ENCODE measurements around the gene CLDN6.

The CLDN6 gene

DNA sequence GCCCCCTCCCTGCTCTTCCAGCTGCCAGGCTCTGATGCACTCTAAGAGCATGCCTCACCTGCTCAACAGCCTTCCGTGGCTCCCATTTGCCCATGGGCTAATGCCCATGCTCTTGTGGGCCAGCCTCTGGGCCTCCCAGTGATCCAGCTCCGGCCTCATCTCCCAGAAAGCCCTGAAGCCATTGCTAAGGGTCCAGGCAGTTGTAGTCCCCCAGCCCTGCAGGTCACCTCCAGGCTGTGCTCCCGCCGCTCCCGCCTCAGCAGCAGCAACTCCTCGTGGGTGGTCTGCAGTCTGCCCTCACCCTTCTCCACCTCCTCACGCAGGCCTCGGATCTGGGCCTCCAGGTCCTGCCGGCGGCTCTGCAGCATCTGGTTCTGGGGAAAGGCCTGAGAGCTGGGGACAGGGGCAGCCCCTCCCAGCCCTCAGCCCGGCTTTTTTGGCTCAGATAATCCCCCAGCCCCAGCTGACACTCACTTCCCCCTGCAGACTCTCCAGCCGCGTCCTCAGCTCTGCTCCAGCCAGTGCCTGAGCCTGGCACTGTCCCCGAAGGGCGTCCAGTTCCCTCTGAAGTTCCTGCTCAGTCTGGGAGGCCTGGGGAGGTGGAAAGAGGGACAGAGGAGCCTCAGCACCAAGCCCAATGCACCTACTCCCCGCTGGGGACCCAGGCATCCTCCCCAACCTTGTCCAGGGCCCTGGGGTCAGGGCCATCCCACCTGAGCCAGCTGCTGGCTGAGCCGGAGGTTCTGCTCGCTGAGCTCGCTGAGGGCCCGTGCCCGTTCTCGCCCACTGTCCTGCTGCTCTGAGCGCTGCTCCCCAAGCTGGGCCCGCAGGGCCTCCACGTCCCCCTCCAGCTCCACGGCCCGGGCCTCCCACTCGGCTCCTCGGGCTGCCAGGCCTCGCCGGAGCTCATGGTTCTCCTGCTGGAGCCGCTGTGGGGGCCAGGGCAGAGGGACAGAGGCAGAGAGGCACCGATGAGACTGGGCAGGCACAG lies 12.5 kb upstream of the CLDN6 start:
- TF ChIP-seq, protein P1, sequence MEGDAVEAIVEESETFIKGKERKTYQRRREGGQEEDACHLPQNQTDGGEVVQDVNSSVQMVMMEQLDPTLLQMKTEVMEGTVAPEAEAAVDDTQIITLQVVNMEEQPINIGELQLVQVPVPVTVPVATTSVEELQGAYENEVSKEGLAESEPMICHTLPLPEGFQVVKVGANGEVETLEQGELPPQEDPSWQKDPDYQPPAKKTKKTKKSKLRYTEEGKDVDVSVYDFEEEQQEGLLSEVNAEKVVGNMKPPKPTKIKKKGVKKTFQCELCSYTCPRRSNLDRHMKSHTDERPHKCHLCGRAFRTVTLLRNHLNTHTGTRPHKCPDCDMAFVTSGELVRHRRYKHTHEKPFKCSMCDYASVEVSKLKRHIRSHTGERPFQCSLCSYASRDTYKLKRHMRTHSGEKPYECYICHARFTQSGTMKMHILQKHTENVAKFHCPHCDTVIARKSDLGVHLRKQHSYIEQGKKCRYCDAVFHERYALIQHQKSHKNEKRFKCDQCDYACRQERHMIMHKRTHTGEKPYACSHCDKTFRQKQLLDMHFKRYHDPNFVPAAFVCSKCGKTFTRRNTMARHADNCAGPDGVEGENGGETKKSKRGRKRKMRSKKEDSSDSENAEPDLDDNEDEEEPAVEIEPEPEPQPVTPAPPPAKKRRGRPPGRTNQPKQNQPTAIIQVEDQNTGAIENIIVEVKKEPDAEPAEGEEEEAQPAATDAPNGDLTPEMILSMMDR (IDR thresholded peaks at IDR 0.05; ENCODE audit: low read depth, low read length) = no peak
- DNase-seq (ENCODE audit: low read depth in 2 of 2) = no peak
- no peak overlapping the region for H3K4me3 ChIP-seq (replicated peaks in 1 of 2; ENCODE audit: low read depth in 2 of 2, low read length in 2 of 2)

DNA sequence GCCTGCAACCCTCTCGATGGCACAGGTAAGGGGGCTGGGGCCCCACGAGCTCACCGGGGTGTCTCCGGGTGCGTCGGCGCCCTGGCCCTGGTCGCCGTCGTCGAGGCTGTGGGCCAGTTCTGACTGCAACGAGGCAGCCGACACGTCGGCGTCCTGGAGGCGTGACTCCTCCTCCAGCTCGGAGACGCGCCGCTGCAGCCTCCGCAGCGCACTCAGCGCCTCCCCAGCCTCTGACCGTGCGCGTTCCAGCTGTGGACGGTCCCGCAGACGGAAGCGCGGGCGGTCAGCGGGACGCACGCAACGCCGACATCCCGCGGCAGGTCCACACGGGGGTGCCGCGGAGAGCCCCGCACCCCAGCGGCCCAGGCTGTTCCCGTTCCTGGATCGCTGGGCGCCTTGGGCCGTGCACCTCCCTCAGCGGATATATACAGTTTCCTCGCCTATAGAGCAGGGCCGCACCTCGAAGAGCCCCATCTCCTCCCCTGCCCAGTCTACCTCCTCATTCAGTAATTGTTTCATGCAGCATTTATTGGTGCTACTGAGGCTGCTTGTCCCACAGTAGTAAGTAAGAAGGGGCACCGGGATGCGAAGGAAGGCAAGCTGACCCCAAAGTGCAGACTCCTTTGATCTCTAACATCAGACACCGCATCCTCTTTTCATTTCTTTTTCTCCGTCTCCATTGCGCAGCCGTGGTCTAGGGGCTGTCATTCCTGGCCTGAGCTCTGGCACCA lies 11.7 kb upstream of the CLDN6 start:
- TF ChIP-seq, protein P1 (IDR thresholded peaks at IDR 0.05; ENCODE audit: low read depth, low read length) = no peak
- peak; percentile 34 to 38 for DNase-seq (ENCODE audit: low read depth in 2 of 2)
- peak overlapping the region in 1 of 2 donors; percentile 28 for H3K4me3 ChIP-seq (replicated peaks in 1 of 2; ENCODE audit: low read depth in 2 of 2, low read length in 2 of 2)

DNA sequence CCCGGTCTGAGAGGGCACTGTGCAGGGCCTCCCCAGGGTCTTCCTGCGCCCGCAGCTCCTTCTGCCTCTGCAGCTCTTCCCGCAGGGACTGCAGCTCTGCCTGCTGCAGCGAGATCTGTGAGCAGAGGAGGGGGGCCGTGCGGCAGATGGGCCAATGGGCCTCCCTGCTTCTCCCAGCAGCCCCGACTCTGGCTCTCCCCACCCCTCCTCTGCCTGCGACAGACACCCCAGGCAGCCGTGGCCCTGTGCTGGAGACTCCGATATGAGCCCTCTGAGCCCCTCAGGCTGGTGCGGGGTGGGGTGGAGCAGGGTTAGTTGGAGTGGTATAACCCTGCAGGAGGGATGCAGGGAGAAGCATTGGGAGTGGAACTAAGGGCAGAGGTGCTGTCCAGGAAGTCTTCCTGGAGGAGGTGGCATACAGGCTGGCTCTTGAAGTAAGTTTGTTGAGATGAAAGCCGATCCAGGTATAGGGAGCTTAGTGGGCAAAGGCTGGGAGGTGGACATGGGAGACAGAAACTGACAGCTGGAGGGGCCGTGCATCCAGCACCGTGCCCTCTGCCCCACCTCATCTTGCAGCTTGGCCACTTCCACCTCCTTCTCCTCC lies 10.8 kb upstream of the CLDN6 start:
- H3K4me3 ChIP-seq (replicated peaks in 1 of 2; ENCODE audit: low read depth in 2 of 2, low read length in 2 of 2) = no peak overlapping the region
- DNase-seq (ENCODE audit: low read depth in 2 of 2) = no peak
- TF ChIP-seq, protein P1 (IDR thresholded peaks at IDR 0.05; ENCODE audit: low read depth, low read length) = no peak

DNA sequence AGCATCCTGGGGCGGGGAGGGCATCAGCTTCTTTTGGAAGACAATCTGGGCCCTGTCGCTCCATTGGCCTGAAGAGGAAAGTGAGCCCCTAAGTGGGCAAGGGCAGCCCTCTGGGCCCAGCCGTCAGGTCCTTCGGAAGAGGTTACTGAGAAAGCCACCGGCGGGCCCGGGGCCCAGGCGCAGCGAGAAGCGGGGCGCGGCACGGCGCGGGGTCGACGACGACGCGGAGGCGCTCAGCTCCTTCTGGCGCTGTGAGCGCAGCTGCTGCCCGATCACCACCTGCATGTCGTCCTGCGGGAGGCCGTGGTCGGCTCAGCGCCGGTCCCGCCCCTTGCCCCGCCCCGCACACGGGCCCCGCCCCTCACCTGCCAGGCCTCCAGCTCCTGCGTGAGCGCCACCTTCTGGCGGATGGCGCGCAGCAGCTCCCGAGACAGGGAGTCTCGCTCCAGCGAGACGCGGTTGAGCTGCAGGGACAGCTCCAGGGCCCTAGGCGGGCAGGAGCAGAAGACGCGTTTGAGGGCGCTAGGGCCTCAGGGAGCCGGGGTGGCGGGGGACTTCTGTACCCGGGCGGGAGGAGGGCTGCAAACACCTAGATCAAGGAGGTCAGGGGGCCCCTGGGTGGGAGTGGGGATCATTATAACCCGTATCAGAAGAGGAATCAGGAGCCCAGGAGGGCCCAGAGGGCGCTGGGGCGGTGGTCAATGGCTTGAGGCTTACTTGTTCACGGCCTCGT lies 10.2 kb upstream of the CLDN6 start:
- H3K4me3 ChIP-seq (replicated peaks in 1 of 2; ENCODE audit: low read depth in 2 of 2, low read length in 2 of 2) = no peak overlapping the region
- DNase-seq (ENCODE audit: low read depth in 2 of 2) = peak; percentile 63 to 73
- TF ChIP-seq, protein P1 (IDR thresholded peaks at IDR 0.05; ENCODE audit: low read depth, low read length) = peak; percentile 70

DNA sequence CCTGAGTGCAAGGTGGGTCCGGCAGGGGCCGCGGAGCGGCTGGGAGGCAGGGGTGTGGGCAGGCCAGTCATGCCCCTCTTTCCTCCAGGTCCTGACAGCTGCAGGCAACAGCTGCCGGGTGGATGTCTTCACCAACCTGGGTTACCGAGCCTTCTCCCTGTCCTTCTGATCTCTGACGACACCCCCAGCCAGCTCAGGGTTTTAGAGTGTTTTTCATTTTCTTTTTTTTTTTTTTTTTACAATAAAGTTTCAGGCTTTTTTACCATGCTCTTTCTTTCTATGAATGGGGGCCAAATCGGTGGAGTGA lies 9.5 kb upstream of the CLDN6 start:
- no peak overlapping the region for H3K4me3 ChIP-seq (replicated peaks in 1 of 2; ENCODE audit: low read depth in 2 of 2, low read length in 2 of 2)
- TF ChIP-seq, protein P1 (IDR thresholded peaks at IDR 0.05; ENCODE audit: low read depth, low read length) = no peak
- no peak for DNase-seq (ENCODE audit: low read depth in 2 of 2)

All from cardiac fibroblast (primary cell).